Activated T-cell treated with anti-CD3 and anti-CD28 coated beads, Interleukin-2, amount 50 U/mL, for 48 hours (primary cell): ENCODE measurements around the gene DTHD1.
A peak's percentile ranks its signal among the peaks of the same experiment; 100 is the strongest.

ENCODE experiments used
- DNase-seq, 2 experiments: peaks; one replicate each; pipeline ENCODE4 v3.0.0-alpha.2; 2020

Gene DTHD1

GRCh38 chr4:36281384-36282106 lies at the start of gene DTHD1:
Gene DTHD1, plus strand, starts transcription at chr4:36281616. Its CDS starts 143 bp downstream, at chr4:36281759.
- peak; percentile 44 to 58 for DNase-seq

GRCh38 chr4:36233567-36234266 lies 47.7 kb upstream of the DTHD1 start:
- no peak for DNase-seq

GRCh38 chr4:36235306-36235705 lies 46.1 kb upstream of the DTHD1 start:
- DNase-seq: no peak

GRCh38 chr4:36236159-36236558 lies 45.3 kb upstream of the DTHD1 start:
- DNase-seq: no peak

GRCh38 chr4:36237366-36238313 lies 43.8 kb upstream of the DTHD1 start:
- no peak for DNase-seq

GRCh38 chr4:36241771-36242170 lies 39.6 kb upstream of the DTHD1 start:
- no peak for DNase-seq

GRCh38 chr4:36242629-36243354 lies 38.6 kb upstream of the DTHD1 start:
- DNase-seq: no peak

- peak; percentile 74 to 78 for DNase-seq
Observed at GRCh38 chr4:36243355-36244256, 37.8 kb upstream of the DTHD1 start.

- DNase-seq: peak; percentile 81 to 87
Observed at GRCh38 chr4:36244257-36245082, 36.9 kb upstream of the DTHD1 start, which contains the start of gene ARAP2. Gene ARAP2, minus strand, starts transcription at chr4:36244514. Its CDS starts 15,028 bp downstream, at chr4:36229486.

- DNase-seq: no peak
Observed at GRCh38 chr4:36249610-36250009, 31.8 kb upstream of the DTHD1 start.

GRCh38 chr4:36251983-36252382 lies 29.4 kb upstream of the DTHD1 start:
- DNase-seq: no peak

GRCh38 chr4:36254371-36254770 lies 27.0 kb upstream of the DTHD1 start:
- DNase-seq: no peak

- DNase-seq: no peak
Observed at GRCh38 chr4:36255577-36255976, 25.8 kb upstream of the DTHD1 start.

GRCh38 chr4:36256398-36256891 lies 25.0 kb upstream of the DTHD1 start:
- DNase-seq: no peak

GRCh38 chr4:36260731-36261130 lies 20.7 kb upstream of the DTHD1 start:
- DNase-seq: no peak

GRCh38 chr4:36264207-36264826 lies 17.1 kb upstream of the DTHD1 start:
- DNase-seq: no peak

GRCh38 chr4:36267486-36268268 lies 13.7 kb upstream of the DTHD1 start:
- DNase-seq: no peak

- no peak for DNase-seq
Observed at GRCh38 chr4:36269101-36269500, 12.3 kb upstream of the DTHD1 start.
